Ovary (tissue), 9 donors: Measurements from ENCODE around the gene ABHD17B. TPM values are rescaled to one million over a fixed set of nuclear protein-coding genes. Genes with fewer than 3 reads are reported as not detected.

Source experiments
- DNase-seq, 5 donors: peaks; one replicate each; pipeline ENCODE4 v3.0.0-alpha.2; 2019 to 2020
- H3K27ac ChIP-seq, 2 donors: fragments of 200-600 bp; one replicate each; pipeline versions ENCODE4 v1.5.1 to v1.8.0; 2019 to 2022
- H3K27me3 ChIP-seq: fragments of 200-600 bp; one replicate; pipeline ENCODE4 v1.8.0; 2022
- H3K36me3 ChIP-seq: fragments of 200-600 bp; sonication (generic); one replicate; pipeline ENCODE4 v1.5.1; 2019
- H3K4me1 ChIP-seq: one replicate; pipeline ENCODE4 v1.8.1; 2013; ENCODE audit warnings: mild to moderate bottlenecking, moderate library complexity; ENCODE audit not compliant: insufficient read depth
- H3K4me3 ChIP-seq: fragments of 200-600 bp; sonication (generic); one replicate; pipeline ENCODE4 v1.5.1; 2017
- H3K9me3 ChIP-seq, 2 donors: fragments of 200-600 bp in 1 of 2; sonication (generic) in 1 of 2; one replicate each; pipeline versions ENCODE4 v1.5.1 to v1.8.1; 2013 to 2019; ENCODE audit warnings: mild to moderate bottlenecking in 1 of 2, moderate library complexity in 1 of 2
- EP300 ChIP-seq: sonication (generic); formaldehyde crosslinking; IDR thresholded peaks from one replicate; pipeline ENCODE4 v1.6.1; 2017; ENCODE audit warnings: antibody characterized with exemption
- POLR2A ChIP-seq: fragments of 450-650 bp; IDR thresholded peaks from one replicate; pipeline ENCODE4 v1.6.1; 2017; ENCODE audit warnings: antibody characterized with exemption, mild to moderate bottlenecking, moderate library complexity
- WGBS, 3 donors: extraction: QIAGEN DNeasy Blood & Tissue Kit in 1 of 3; methylation state at CpG; one replicate each; pipeline versions ENCODE4 v1.1.5 to v1.1.7; 2013 to 2017; 5-methylcytosine and 5-hydroxymethylcytosine counted together
- intact Hi-C, 4 donors: fragments of 100-400 bp; cut with DNase I; formaldehyde crosslinking; loops; one replicate each; pipeline versions ENCODE4 v1.11.0 to v1.15.1; 2022 to 2023
- polyA plus RNA-seq, 2 donors: library from polyadenylated mRNA; stranded (reverse); fragments of 200-250 nt in 1 of 2; fragments of 350-450 nt in 1 of 2; fragmentation: Illumina TruSeq in 1 of 2; extraction: RNeasy Lipid Tissue Mini Kit (QIAGEN cat#74804) in 1 of 2; gene quantifications; one replicate each; pipeline ENCODE4 v1.2.3, GENCODE V29; 2013 to 2014
- total RNA-seq, 7 donors: library from RNA; depleted of rRNA in 2 of 7; stranded (reverse); fragments of >200 nt in 2 of 7; fragmentation: NEBNext Ultra II Directional in 3 of 7; extraction: Animal tissue kit (Norgen Biotek cat#: 25700) in 3 of 7; gene quantifications; one replicate each; pipeline versions ENCODE4 v1.1.0 to v1.2.4, GENCODE V29; 2016 to 2023
- TF ChIP-seq, protein P1 (sequence below), 3 donors: fragments of 450-650 bp in 2 of 3; fragments of 200-600 bp in 1 of 3; IDR thresholded peaks; one replicate each; pipeline versions ENCODE4 v1.5.1 to v1.8.0; 2016 to 2022; ENCODE audit warnings: antibody characterized with exemption in 3 of 3, mild to moderate bottlenecking in 1 of 3
- donor health status: DM: no; HTN: no; CAD: no; lungs with moderate emphysema.
- donor health status: DM: no; HTN: no; CAD: no.
- donor health status: Bipolar disorder and iron deficiency.
- donor health status: DM: yes; HTN: yes; CAD: no.
- donor health status: DM: no; HTN: no; CAD: no.
- donor health status: DM: yes; HTN: yes; CAD: no.

ABHD17B gene
- total and polyA plus RNA-seq, 9 donors: 9.8 to 17.8 (median 14.8) TPM

GRCh38 chr9:71887362-71887761 lies 23.6 kb downstream of the ABHD17B start:
- no peaks in the 10 kb centered on the region for H3K9me3 ChIP-seq
- WGBS, 3 donors: 77 to 94% (median 82%) methylated on average over 1 of the region's 1 CpG
- no peak overlapping the region for H3K27ac ChIP-seq
- no peaks in the 10 kb centered on the region for H3K36me3 ChIP-seq
- no peak overlapping the region for H3K4me3 ChIP-seq
- intact Hi-C loops: no loop called here
- TF ChIP-seq, protein P1, sequence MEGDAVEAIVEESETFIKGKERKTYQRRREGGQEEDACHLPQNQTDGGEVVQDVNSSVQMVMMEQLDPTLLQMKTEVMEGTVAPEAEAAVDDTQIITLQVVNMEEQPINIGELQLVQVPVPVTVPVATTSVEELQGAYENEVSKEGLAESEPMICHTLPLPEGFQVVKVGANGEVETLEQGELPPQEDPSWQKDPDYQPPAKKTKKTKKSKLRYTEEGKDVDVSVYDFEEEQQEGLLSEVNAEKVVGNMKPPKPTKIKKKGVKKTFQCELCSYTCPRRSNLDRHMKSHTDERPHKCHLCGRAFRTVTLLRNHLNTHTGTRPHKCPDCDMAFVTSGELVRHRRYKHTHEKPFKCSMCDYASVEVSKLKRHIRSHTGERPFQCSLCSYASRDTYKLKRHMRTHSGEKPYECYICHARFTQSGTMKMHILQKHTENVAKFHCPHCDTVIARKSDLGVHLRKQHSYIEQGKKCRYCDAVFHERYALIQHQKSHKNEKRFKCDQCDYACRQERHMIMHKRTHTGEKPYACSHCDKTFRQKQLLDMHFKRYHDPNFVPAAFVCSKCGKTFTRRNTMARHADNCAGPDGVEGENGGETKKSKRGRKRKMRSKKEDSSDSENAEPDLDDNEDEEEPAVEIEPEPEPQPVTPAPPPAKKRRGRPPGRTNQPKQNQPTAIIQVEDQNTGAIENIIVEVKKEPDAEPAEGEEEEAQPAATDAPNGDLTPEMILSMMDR (IDR thresholded peaks at IDR 0.05): no peak
- TF ChIP-seq POLR2A (no peak), EP300 (no peak)
- H3K4me1 ChIP-seq: no peaks in the 10 kb centered on the region
- H3K27me3 ChIP-seq: no peaks in the 10 kb centered on the region
- DNase-seq: no peak

DNA sequence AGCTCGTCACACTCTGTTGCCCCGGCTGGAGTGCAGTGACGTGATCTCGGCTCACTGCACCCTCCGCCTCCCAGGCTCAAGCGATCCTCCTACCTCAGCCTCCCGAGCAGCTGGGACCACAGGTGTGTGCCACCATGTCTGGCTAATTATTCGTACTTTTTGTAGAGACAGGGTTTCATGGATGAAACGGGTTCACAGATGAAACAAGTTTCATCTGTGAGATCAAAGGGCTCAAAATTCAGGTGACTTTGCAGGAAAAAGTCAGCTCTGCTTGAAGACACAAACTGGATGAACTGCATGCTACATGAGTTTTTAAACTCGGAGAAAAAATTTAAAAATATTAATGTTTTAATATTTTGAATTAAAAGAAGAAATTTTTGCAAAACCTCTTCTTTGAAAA lies 24.5 kb downstream of the ABHD17B start:
- no peaks in the 10 kb centered on the region for H3K27me3 ChIP-seq
- no peak for DNase-seq
- 94 to 96% (median 95%) methylated on average over 10 of the region's 10 CpGs for WGBS, 3 donors
- intact Hi-C loops: no loop called here
- no peak overlapping the region for H3K4me3 ChIP-seq
- no peaks in the 10 kb centered on the region for H3K9me3 ChIP-seq
- no peak overlapping the region for H3K27ac ChIP-seq
- TF ChIP-seq, protein P1 (IDR thresholded peaks at IDR 0.05): no peak
- TF ChIP-seq POLR2A (no peak), EP300 (no peak)
- H3K4me1 ChIP-seq: no peaks in the 10 kb centered on the region
- H3K36me3 ChIP-seq: no peaks in the 10 kb centered on the region

DNA sequence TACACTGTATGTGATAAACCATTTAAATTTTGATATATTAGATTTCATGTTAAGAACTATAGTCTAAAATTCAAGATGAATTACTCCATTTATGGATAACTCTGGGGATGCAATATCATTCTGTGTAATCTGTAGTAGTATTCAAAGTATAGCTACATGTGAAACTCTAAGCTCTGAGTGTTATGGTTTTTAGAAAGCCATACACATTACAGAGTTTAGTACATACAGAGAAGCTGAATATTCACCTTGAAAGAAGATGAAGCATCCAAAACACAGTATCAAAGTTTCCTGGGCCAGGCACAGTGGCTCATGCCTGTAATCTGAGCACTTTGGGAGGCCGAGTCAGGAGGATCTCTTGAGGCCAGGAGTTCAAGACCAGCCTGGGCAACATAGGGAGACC lies 25.0 kb downstream of the ABHD17B start:
- TF ChIP-seq, protein P1 (IDR thresholded peaks at IDR 0.05): no peak
- TF ChIP-seq EP300 (no peak), POLR2A (no peak)
- intact Hi-C loops: no loop called here
- no peak for DNase-seq
- no peaks in the 10 kb centered on the region for H3K36me3 ChIP-seq
- no peak overlapping the region for H3K4me3 ChIP-seq
- H3K27ac ChIP-seq: no peak overlapping the region
- WGBS, 3 donors: 84 to 91% (median 87%) methylated on average over 1 of the region's 1 CpG
- H3K27me3 ChIP-seq: no peaks in the 10 kb centered on the region
- H3K9me3 ChIP-seq: no peaks in the 10 kb centered on the region
- no peaks in the 10 kb centered on the region for H3K4me1 ChIP-seq

DNA sequence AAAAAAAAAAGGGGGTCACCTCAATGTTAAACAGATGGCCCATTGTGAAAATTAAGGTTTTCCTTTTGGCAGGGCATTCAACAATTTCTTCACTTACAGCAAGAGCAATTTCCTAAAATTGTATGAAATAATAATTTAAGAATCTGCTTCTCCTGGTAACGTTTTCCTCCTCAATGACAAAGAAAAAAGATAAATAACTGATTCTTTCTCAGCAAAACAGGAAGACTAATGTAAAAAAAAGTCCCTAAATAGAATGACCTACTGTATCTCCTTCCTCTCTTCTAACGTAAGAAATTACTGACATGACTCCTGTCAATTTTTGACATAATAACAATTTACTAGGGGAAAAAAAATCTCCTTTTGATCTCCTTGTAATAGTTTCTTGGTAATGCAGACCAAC lies 25.5 kb downstream of the ABHD17B start:
- Histone ChIP-seq H3K27ac (no peak overlapping the region), H3K9me3 (no peaks in the 10 kb centered on the region), H3K4me1 (no peaks in the 10 kb centered on the region), H3K4me3 (no peak overlapping the region), H3K36me3 (no peaks in the 10 kb centered on the region), H3K27me3 (no peaks in the 10 kb centered on the region)
- WGBS, 3 donors: 31 to 38% (median 37%) methylated on average over 2 of the region's 2 CpGs
- DNase-seq: no peak
- TF ChIP-seq POLR2A: no peak
- no peak for TF ChIP-seq EP300
- TF ChIP-seq, protein P1 (IDR thresholded peaks at IDR 0.05): no peak
- intact Hi-C loops: no loop called here

DNA sequence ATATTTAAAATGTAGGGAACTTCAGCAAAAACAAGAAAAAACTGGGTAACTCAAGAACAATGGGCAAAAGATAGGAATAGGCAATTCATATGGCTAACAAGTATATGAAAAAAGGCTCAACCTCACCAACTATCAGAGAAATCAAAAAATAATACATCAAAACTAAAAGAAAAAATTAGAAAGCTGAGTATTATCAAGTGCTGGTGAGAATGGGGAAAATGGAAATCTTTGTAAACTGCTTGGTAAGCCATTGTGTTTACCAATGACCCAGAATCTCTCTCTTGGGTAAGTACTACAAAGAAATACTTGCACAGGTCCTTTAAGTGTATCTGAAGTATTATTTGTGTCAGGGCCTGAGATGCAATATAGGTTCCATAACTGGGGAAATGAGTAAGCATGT lies 27.0 kb downstream of the ABHD17B start:
- intact Hi-C loops: no loop called here
- H3K9me3 ChIP-seq: no peaks in the 10 kb centered on the region
- H3K27me3 ChIP-seq: no peaks in the 10 kb centered on the region
- H3K4me1 ChIP-seq: no peaks in the 10 kb centered on the region
- no peak overlapping the region for H3K4me3 ChIP-seq
- H3K36me3 ChIP-seq: no peaks in the 10 kb centered on the region
- TF ChIP-seq POLR2A (no peak), EP300 (no peak)
- TF ChIP-seq, protein P1 (IDR thresholded peaks at IDR 0.05): no peak
- no peak overlapping the region for H3K27ac ChIP-seq
- DNase-seq: no peak
